RWPE2 (cell line): ENCODE results near the gene MTCH2.

ENCODE experiments used
- ATAC-seq: fragments of 200-7000 bp; cut with Tn5 transposase; 3 replicates; pipeline ENCODE4 v1.9.1; 2021; ENCODE audit warnings: low read depth
- DNase-seq: peaks from one replicate; pipeline ENCODE4 v3.0.0-alpha.2; 2020; ENCODE audit warnings: low spot score
- H3K27ac ChIP-seq: fragments of 450-650 bp; 2 replicates; pipeline ENCODE4 v1.5.1; 2017; ENCODE audit warnings: mild to moderate bottlenecking; ENCODE audit not compliant: poor library complexity, severe bottlenecking
- H3K27me3 ChIP-seq: fragments of 250-450 bp; sonication (Bioruptor Pico); 2 replicates; pipeline ENCODE4 v1.5.1; 2021; ENCODE audit warnings: mild to moderate bottlenecking, moderate library complexity; ENCODE audit not compliant: insufficient read depth, poor library complexity, severe bottlenecking
- H3K36me3 ChIP-seq: fragments of 250-450 bp; sonication (Bioruptor Pico); 2 replicates; pipeline ENCODE4 v1.5.1; 2020; ENCODE audit warnings: low read depth, mild to moderate bottlenecking, moderate library complexity
- H3K4me1 ChIP-seq: fragments of 250-450 bp; sonication (Bioruptor Pico); 2 replicates; pipeline ENCODE4 v1.5.1; 2021; ENCODE audit warnings: mild to moderate bottlenecking, moderate library complexity; ENCODE audit not compliant: insufficient read depth, poor library complexity, severe bottlenecking
- H3K4me3 ChIP-seq: fragments of 250-450 bp; sonication (Bioruptor Pico); 2 replicates; pipeline ENCODE4 v1.5.1; 2021; ENCODE audit warnings: mild to moderate bottlenecking, moderate library complexity; ENCODE audit not compliant: severe bottlenecking
- H3K9me3 ChIP-seq: fragments of 250-450 bp; sonication (Bioruptor Pico); 2 replicates; pipeline ENCODE4 v1.5.1; 2021; ENCODE audit warnings: mild to moderate bottlenecking, moderate library complexity; ENCODE audit not compliant: severe bottlenecking
- TF ChIP-seq, protein P1 (sequence below): fragments of 450-650 bp; IDR thresholded peaks from one replicate; pipeline ENCODE4 v1.5.1; 2017; ENCODE audit warnings: mild to moderate bottlenecking, moderate library complexity; ENCODE audit not compliant: poor library complexity, severe bottlenecking

Gene MTCH2

GRCh38 chr11:47656260-47656885, 14.0 kb upstream of the MTCH2 start:
- H3K4me1 ChIP-seq, result no peaks in the 10 kb centered on the region
- H3K4me3 ChIP-seq, result no peak overlapping the region
- DNase-seq (no peak), ATAC-seq (no peak)
- H3K27ac ChIP-seq, result no peak overlapping the region
- H3K9me3 ChIP-seq, result no peaks in the 10 kb centered on the region
- H3K36me3 ChIP-seq, result no peaks in the 10 kb centered on the region
- TF ChIP-seq, protein P1, sequence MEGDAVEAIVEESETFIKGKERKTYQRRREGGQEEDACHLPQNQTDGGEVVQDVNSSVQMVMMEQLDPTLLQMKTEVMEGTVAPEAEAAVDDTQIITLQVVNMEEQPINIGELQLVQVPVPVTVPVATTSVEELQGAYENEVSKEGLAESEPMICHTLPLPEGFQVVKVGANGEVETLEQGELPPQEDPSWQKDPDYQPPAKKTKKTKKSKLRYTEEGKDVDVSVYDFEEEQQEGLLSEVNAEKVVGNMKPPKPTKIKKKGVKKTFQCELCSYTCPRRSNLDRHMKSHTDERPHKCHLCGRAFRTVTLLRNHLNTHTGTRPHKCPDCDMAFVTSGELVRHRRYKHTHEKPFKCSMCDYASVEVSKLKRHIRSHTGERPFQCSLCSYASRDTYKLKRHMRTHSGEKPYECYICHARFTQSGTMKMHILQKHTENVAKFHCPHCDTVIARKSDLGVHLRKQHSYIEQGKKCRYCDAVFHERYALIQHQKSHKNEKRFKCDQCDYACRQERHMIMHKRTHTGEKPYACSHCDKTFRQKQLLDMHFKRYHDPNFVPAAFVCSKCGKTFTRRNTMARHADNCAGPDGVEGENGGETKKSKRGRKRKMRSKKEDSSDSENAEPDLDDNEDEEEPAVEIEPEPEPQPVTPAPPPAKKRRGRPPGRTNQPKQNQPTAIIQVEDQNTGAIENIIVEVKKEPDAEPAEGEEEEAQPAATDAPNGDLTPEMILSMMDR, result no peak
- no peaks in the 10 kb centered on the region for H3K27me3 ChIP-seq

DNA sequence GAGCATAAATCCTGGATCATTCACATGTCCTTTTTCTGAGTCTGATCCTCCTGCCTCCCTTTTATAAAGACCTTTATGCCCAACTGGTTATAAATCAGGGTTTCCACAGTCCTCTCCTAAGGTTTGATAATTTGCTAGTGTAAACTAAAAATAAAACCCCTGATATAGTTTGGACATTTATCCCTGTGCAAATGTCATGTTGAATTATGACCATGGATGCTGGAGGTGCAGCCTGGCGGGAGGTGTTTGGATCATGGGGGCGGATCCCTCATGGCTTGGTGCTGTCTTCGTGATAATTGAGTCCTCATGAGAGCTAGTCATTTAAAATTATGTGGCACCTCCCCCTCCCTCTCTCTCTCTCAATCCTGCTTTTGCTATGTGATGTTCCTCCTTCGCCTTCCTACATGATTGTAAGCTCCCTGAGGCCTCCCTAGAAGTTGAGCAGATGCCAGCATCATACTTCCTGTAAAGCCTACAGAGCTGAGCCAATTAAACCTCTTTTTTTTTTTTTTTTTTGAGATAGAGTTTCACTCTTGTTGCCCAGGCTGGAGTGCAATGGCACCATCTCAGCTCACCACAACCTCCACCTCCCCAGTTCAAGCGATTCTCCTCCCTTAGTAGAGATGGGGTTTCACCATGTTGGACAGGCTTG, 9.6 kb upstream of the MTCH2 start:
- TF ChIP-seq, protein P1, result no peak
- Histone ChIP-seq H3K36me3 (no peaks in the 10 kb centered on the region), H3K9me3 (no peaks in the 10 kb centered on the region), H3K4me1 (no peaks in the 10 kb centered on the region), H3K27ac (no peak overlapping the region), H3K27me3 (no peaks in the 10 kb centered on the region), H3K4me3 (no peak overlapping the region)
- DNase-seq (no peak), ATAC-seq (no peak)

DNA sequence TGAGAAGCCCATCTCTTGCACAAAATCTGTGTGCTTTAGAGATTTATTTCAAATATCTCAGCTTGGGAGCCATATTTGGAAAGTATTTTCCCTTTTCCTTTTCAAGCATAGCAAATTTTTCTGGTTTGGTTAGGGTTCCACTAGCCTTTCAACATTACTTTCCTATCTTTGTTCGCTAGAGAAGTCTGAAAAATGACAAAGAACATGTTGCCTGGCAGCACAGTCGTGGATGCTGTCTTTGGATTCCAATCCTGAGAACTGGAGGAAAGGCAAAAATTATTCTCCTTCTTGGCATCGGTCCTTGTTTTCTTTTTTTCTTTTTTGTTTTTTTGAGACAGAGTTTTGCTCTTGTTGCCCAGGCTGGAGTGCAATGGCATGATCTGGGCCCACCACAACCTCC, 6.9 kb upstream of the MTCH2 start:
- Histone ChIP-seq H3K4me1 (no peaks in the 10 kb centered on the region), H3K27ac (no peak overlapping the region), H3K4me3 (no peak overlapping the region), H3K27me3 (no peaks in the 10 kb centered on the region), H3K36me3 (no peaks in the 10 kb centered on the region), H3K9me3 (no peaks in the 10 kb centered on the region)
- no peak for DNase-seq
- ATAC-seq, result no peak
- TF ChIP-seq, protein P1, result no peak

GRCh38 chr11:47646019-47646418, 3.7 kb upstream of the MTCH2 start:
- no peak for ATAC-seq
- no peak overlapping the region for H3K27ac ChIP-seq
- no peaks in the 10 kb centered on the region for H3K36me3 ChIP-seq
- DNase-seq, result no peak
- no peak overlapping the region for H3K4me3 ChIP-seq
- H3K9me3 ChIP-seq, result no peaks in the 10 kb centered on the region
- TF ChIP-seq, protein P1, result no peak
- no peaks in the 10 kb centered on the region for H3K27me3 ChIP-seq
- H3K4me1 ChIP-seq, result peaks cover 3% of the 10 kb centered on the region

DNA sequence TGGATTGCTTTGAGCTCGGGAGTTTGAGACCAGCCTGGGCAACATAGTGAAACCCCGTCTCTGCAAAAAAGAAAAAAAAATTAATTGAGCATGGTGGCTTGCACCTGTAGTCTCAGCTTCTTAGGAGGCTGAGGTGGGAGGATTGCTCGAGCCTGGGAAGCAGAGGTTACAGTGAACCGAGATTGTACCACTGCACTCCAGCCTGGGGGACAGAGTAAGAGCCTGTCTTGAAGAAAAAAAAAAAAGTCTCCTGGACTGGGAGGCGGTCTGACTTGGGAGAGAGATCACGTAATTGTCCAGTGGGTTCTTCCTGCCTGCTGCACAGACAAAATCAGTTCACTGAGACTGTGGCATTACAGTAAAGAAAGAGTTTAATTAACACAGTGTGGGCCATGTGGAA, 3.1 kb upstream of the MTCH2 start:
- H3K36me3 ChIP-seq, result no peaks in the 10 kb centered on the region
- H3K27me3 ChIP-seq, result no peaks in the 10 kb centered on the region
- H3K4me1 ChIP-seq, result peaks cover 5% of the 10 kb centered on the region
- ATAC-seq, result no peak
- no peak overlapping the region for H3K27ac ChIP-seq
- no peak overlapping the region for H3K4me3 ChIP-seq
- DNase-seq, result no peak
- TF ChIP-seq, protein P1, result no peak
- no peaks in the 10 kb centered on the region for H3K9me3 ChIP-seq
